BJ (cell line): ENCODE results near the gene ERGIC1. TPM values are rescaled to one million over a fixed set of nuclear protein-coding genes. Genes with fewer than 3 reads are reported as not detected.

ENCODE experiments used
- CTCF ChIA-PET: fragments of 350-600 bp; formaldehyde crosslinking; extraction: SDS; loops from one replicate; lab custom pipeline; 2021; ENCODE audit warnings: antibody characterized with exemption, inconsistent platforms; lab: Yijun Ruan, JAX
- POLR2A ChIA-PET: fragments of 300-600 bp; sonication (Branson Sonifier 250); formaldehyde crosslinking; extraction: SDS; loops from one replicate; lab custom pipeline; 2021; ENCODE audit warnings: antibody characterized with exemption; lab: Charles Lee
- DNase-seq: peaks from one replicate; pipeline ENCODE4 v3.0.0-alpha.2; 2011; ENCODE audit warnings: low read depth
- H3K27me3 ChIP-seq: 2 replicates; pipeline ENCODE4 v1.6.0; 2011; ENCODE audit warnings: low read length; ENCODE audit not compliant: control insufficient read depth, insufficient read depth
- H3K36me3 ChIP-seq: 2 replicates; pipeline ENCODE4 v1.5.1; 2011; ENCODE audit warnings: low read length; ENCODE audit not compliant: control insufficient read depth, insufficient read depth
- H3K4me3 ChIP-seq: 2 replicates; pipeline ENCODE4 v1.5.1; 2011; ENCODE audit warnings: low read depth, mild to moderate bottlenecking, control low read depth, low read length
- CTCF ChIP-seq: IDR thresholded peaks from 2 replicates; pipeline ENCODE4 v1.5.1; 2011; ENCODE audit warnings: low read depth, mild to moderate bottlenecking, control low read depth, inconsistent platforms, low read length, moderate library complexity; ENCODE audit not compliant: insufficient read depth
- polyA plus RNA-seq: library from polyadenylated mRNA; depleted of rRNA; stranded (reverse); fragments of >200 nt; gene quantifications from 2 replicates; pipeline ENCODE4 v1.2.3, GENCODE V29; 2011

The ERGIC1 gene
- polyA plus RNA-seq, 1 experiment, result 216 TPM

GRCh38 chr5:172864747-172865146, 30.7 kb downstream of the ERGIC1 start:
- ChIA-PET CTCF (interaction anchor here (1.0 to 1.2 kb wide), 2 partner anchors 10 to 25 kb away, joined by 3 read pairs; no protein-coding TSS in a partner anchor), POLR2A (no interaction called here)
- no peak for DNase-seq
- Histone ChIP-seq H3K4me3 (no peak overlapping the region), H3K27me3 (no peaks in the 10 kb centered on the region), H3K36me3 (no peaks in the 10 kb centered on the region)
- no peak for TF ChIP-seq CTCF

- CTCF ChIA-PET, result interaction anchor here (1.1 kb wide), 1 partner anchor 25 kb away, joined by 3 read pairs; no protein-coding TSS in a partner anchor
Measured at GRCh38 chr5:172866378-172866777, 32.3 kb downstream of the ERGIC1 start.

GRCh38 chr5:172866802-172867748, 33.0 kb downstream of the ERGIC1 start:
- Histone ChIP-seq H3K36me3 (no peaks in the 10 kb centered on the region), H3K4me3 (no peak overlapping the region), H3K27me3 (no peaks in the 10 kb centered on the region)
- no peak for TF ChIP-seq CTCF
- no peak for DNase-seq
- ChIA-PET CTCF (interaction anchor here (1.1 kb wide), 1 partner anchor 25 kb away, joined by 3 read pairs; no protein-coding TSS in a partner anchor), POLR2A (no interaction called here)

More at GRCh38 chr5:172866378-172866777, 32.3 kb downstream of the ERGIC1 start:
- POLR2A ChIA-PET, result no interaction called here
- Histone ChIP-seq H3K4me3 (no peak overlapping the region), H3K36me3 (no peaks in the 10 kb centered on the region), H3K27me3 (no peaks in the 10 kb centered on the region)
- TF ChIP-seq CTCF, result no peak
- DNase-seq, result no peak

GRCh38 chr5:172867761-172868435, 33.8 kb downstream of the ERGIC1 start:
- DNase-seq, result no peak
- H3K36me3 ChIP-seq, result no peaks in the 10 kb centered on the region
- no peak overlapping the region for H3K4me3 ChIP-seq
- TF ChIP-seq CTCF, result no peak
- H3K27me3 ChIP-seq, result no peaks in the 10 kb centered on the region
- ChIA-PET POLR2A (no interaction called here), CTCF (interaction anchor here (1.1 kb wide), 1 partner anchor 9 kb away, joined by 3 read pairs; no protein-coding TSS in a partner anchor)
